H9 (cell line): ENCODE data around the gene CAPN9. TPM values are rescaled to one million over a fixed set of nuclear protein-coding genes. Genes with fewer than 3 reads are reported as not detected.

Experiments
- DNase-seq: peaks from one replicate; pipeline ENCODE4 v3.0.0-alpha.2; 2017
- H2AFZ ChIP-seq: one replicate; pipeline ENCODE4 v1.6.1; 2013; ENCODE audit warnings: mild to moderate bottlenecking, low read length, control low read depth, moderate library complexity
- H2AK5ac ChIP-seq: 2 replicates; pipeline ENCODE4 v1.6.1; 2013; ENCODE audit warnings: low read length, control low read depth, mixed read lengths; ENCODE audit not compliant: insufficient read length
- H2BK120ac ChIP-seq: one replicate; pipeline ENCODE4 v1.6.1; 2013; ENCODE audit warnings: low read depth, mild to moderate bottlenecking, low read length, control low read depth, inconsistent platforms; ENCODE audit not compliant: poor library complexity, severe bottlenecking
- H2BK12ac ChIP-seq: 2 replicates; pipeline ENCODE4 v1.6.1; 2013; ENCODE audit warnings: low read length, control low read depth, mixed read lengths, low read depth; ENCODE audit not compliant: insufficient read length
- H2BK15ac ChIP-seq: 2 replicates; pipeline ENCODE4 v1.6.1; 2013; ENCODE audit warnings: low read depth, low read length, control low read depth
- H2BK20ac ChIP-seq: one replicate; pipeline ENCODE4 v1.6.1; 2013; ENCODE audit warnings: low read depth, mild to moderate bottlenecking, low read length, control low read depth, inconsistent platforms; ENCODE audit not compliant: poor library complexity, severe bottlenecking
- H2BK5ac ChIP-seq: 2 replicates; pipeline ENCODE4 v1.6.1; 2013; ENCODE audit warnings: low read length, control low read depth, mixed read lengths; ENCODE audit not compliant: insufficient read length
- H3K14ac ChIP-seq: 2 replicates; pipeline ENCODE4 v1.6.1; 2013; ENCODE audit warnings: low read length, control low read depth; ENCODE audit not compliant: insufficient read depth
- H3K18ac ChIP-seq: 2 replicates; pipeline ENCODE4 v1.6.1; 2013; ENCODE audit warnings: low read depth, mild to moderate bottlenecking, mixed read lengths, low read length, control low read depth; ENCODE audit not compliant: insufficient read length
- H3K23ac ChIP-seq: 2 replicates; pipeline ENCODE4 v1.6.1; 2013; ENCODE audit warnings: low read length, control low read depth, mixed read lengths, low read depth; ENCODE audit not compliant: insufficient read length
- H3K23me2 ChIP-seq: 2 replicates; pipeline ENCODE4 v1.6.1; 2013; ENCODE audit warnings: low read depth, mild to moderate bottlenecking, mixed read lengths, low read length, control low read depth; ENCODE audit not compliant: insufficient read length, poor library complexity, severe bottlenecking
- H3K27ac ChIP-seq: 2 replicates; pipeline ENCODE4 v1.5.1; 2013; ENCODE audit warnings: low read length, control low read depth, mixed read lengths, low read depth; ENCODE audit not compliant: insufficient read length
- H3K27me3 ChIP-seq: 2 replicates; pipeline ENCODE4 v1.6.1; 2013; ENCODE audit warnings: low read length, control low read depth, inconsistent platforms; ENCODE audit not compliant: insufficient read depth
- H3K4ac ChIP-seq: 2 replicates; pipeline ENCODE4 v1.6.1; 2013; ENCODE audit warnings: low read depth, mild to moderate bottlenecking, control low read depth, inconsistent platforms, low read length, moderate library complexity
- H3K4me1 ChIP-seq: 2 replicates; pipeline ENCODE4 v1.6.1; 2013; ENCODE audit warnings: low read length, control low read depth, inconsistent platforms; ENCODE audit not compliant: insufficient read depth
- H3K4me2 ChIP-seq: 2 replicates; pipeline ENCODE4 v1.6.1; 2013; ENCODE audit warnings: low read length, control low read depth, mixed read lengths; ENCODE audit not compliant: insufficient read length, insufficient read depth
- H3K56ac ChIP-seq: 2 replicates; pipeline ENCODE4 v1.6.1; 2013; ENCODE audit warnings: low read depth, mild to moderate bottlenecking, mixed read lengths, low read length, control low read depth; ENCODE audit not compliant: insufficient read length
- H3K79me1 ChIP-seq: 2 replicates; pipeline ENCODE4 v1.6.1; 2013; ENCODE audit warnings: low read depth, mild to moderate bottlenecking, moderate library complexity, low read length, control low read depth, inconsistent platforms; ENCODE audit not compliant: insufficient read depth, poor library complexity, severe bottlenecking
- H3K79me2 ChIP-seq: 2 replicates; pipeline ENCODE4 v1.6.1; 2013; ENCODE audit warnings: low read length, control low read depth, inconsistent platforms; ENCODE audit not compliant: insufficient read depth
- H3K9ac ChIP-seq: 2 replicates; pipeline ENCODE4 v1.6.1; 2013; ENCODE audit warnings: low read length, control low read depth, mixed read lengths; ENCODE audit not compliant: insufficient read length; ENCODE audit errors: extremely low read depth
- H3K9me3 ChIP-seq: one replicate; pipeline ENCODE4 v1.6.1; 2013; ENCODE audit warnings: low read depth, low read length, inconsistent platforms; ENCODE audit not compliant: control insufficient read depth
- H3T11ph ChIP-seq: one replicate; pipeline ENCODE4 v1.6.1; 2013; ENCODE audit warnings: mild to moderate bottlenecking, low read length, control low read depth, inconsistent platforms
- H4K20me1 ChIP-seq: one replicate; pipeline ENCODE4 v1.6.1; 2013; ENCODE audit not compliant: control insufficient read depth, insufficient read length, insufficient read depth
- H4K5ac ChIP-seq: 2 replicates; pipeline ENCODE4 v1.6.1; 2013; ENCODE audit warnings: low read depth, mild to moderate bottlenecking, mixed read lengths, low read length, control low read depth; ENCODE audit not compliant: insufficient read length
- H4K8ac ChIP-seq: replicated peaks from 2 replicates; pipeline ENCODE4 v1.6.1; 2013; ENCODE audit warnings: low read length, control low read depth, mixed read lengths, low read depth; ENCODE audit not compliant: insufficient read length
- H4K91ac ChIP-seq: 2 replicates; pipeline ENCODE4 v1.6.1; 2013; ENCODE audit warnings: low read depth, mild to moderate bottlenecking, moderate library complexity, mixed read lengths, low read length, control low read depth; ENCODE audit not compliant: insufficient read length
- H3K27ac Mint-ChIP-seq, 3 experiments: 2 replicates in 2 of 3; 3 replicates in 1 of 3; pipeline ENCODE4 v1.8.0; 2020 to 2021; ENCODE audit warnings: mixed read lengths in 3 of 3, mild to moderate bottlenecking in 1 of 3, moderate library complexity in 1 of 3
- H3K27me3 Mint-ChIP-seq: 2 replicates; pipeline ENCODE4 v1.8.0; 2021; ENCODE audit warnings: low read depth, mild to moderate bottlenecking, moderate library complexity, mixed read lengths
- H3K36me3 Mint-ChIP-seq, 3 experiments: 2 replicates in 2 of 3; 3 replicates in 1 of 3; pipeline ENCODE4 v1.8.0; 2020 to 2021; ENCODE audit warnings: low read depth in 3 of 3, mixed read lengths in 3 of 3; ENCODE audit not compliant: insufficient read depth in 1 of 3
- H3K4me1 Mint-ChIP-seq, 2 experiments: 2 replicates each; pipeline ENCODE4 v1.8.0; 2020; ENCODE audit warnings: mixed read lengths in 2 of 2
- H3K4me3 Mint-ChIP-seq, 2 experiments: 2 replicates in 1 of 2; 3 replicates in 1 of 2; pipeline ENCODE4 v1.8.0; 2020 to 2021; ENCODE audit warnings: mild to moderate bottlenecking in 2 of 2, mixed read lengths in 2 of 2, moderate library complexity in 1 of 2
- H3K9me3 Mint-ChIP-seq, 2 experiments: 2 replicates in 1 of 2; 3 replicates in 1 of 2; pipeline ENCODE4 v1.8.0; 2020; ENCODE audit warnings: mild to moderate bottlenecking in 2 of 2, mixed read lengths in 2 of 2, moderate library complexity in 1 of 2
- WGBS: extraction: QIAGEN DNeasy Blood & Tissue Kit; methylation state at CpG from one replicate; pipeline ENCODE4 v1.1.7; 2013; ENCODE audit warnings: missing lambda C conversion rate, low lambda C conversion rate, mixed read lengths; ENCODE audit not compliant: insufficient read length; ENCODE audit errors: extremely low coverage; 5-methylcytosine and 5-hydroxymethylcytosine counted together
- total RNA-seq: library from RNA; stranded (reverse); gene quantifications from 2 replicates; pipeline ENCODE4 v1.2.1, GENCODE V29; 2021
- TF ChIP-seq, protein P1 (sequence below): fragments of 200-600 bp; sonication (generic); conservative IDR thresholded peaks from 3 replicates; pipeline ENCODE4 v1.8.0; 2021; ENCODE audit warnings: antibody characterized with exemption, mild to moderate bottlenecking

The CAPN9 gene
- total RNA-seq, 1 experiment from 2014 or later: 0.22 TPM

DNA sequence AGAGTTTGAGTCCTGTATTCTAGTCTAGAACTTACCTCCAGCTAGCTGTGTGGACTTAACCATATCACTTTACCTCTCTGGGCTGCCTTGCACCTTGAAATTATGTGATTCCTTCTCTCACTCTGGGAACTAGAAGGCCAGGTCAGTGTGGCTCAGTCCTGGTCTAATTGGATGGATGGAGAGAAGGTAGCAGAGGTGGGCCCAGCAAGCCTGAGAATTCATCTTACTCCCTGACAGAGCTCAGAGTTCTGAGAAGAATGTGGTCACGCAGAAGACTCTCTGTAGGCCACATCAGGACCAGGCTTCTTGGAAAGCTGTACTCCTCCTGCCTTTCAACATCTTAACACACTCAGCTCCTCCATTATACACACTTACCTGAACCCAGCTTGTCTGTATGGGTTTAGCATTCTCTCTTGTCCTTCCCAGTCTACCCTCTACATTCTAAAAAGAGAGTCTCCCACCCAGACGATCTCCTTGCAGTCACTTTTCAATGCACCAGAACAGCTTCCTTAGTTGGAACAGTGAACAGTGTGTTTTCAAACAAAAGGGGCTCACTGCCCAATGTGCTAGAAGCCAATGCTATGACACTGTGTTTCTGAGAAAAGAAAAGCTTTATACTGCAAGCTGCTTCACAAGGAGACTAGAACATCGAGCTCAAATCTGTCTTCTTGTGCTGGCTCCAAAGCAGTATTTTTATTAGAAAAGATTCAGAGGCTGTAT lies 60.5 kb downstream of the CAPN9 start:
- H3K36me3 Mint-ChIP-seq: peaks cover 0 to 5% (median 0%) of the 10 kb centered on the region in 3 experiments; a peak in 2 of 7 replicates
- H2BK12ac ChIP-seq: no peak overlapping the region
- H3K4me1 ChIP-seq: no peaks in the 10 kb centered on the region
- H3K79me1 ChIP-seq: no peaks in the 10 kb centered on the region
- no peak overlapping the region for H3K23ac ChIP-seq
- no peak overlapping the region for H2BK20ac ChIP-seq
- H3K27ac Mint-ChIP-seq: no peak overlapping the region
- H3K4me1 Mint-ChIP-seq: 0 out of 4 replicates have a peak, but pooled peaks cover 0 to 3% of the 10 kb centered on the region in 2 experiments
- no peaks in the 10 kb centered on the region for H3K23me2 ChIP-seq
- no peak overlapping the region for H3K4ac ChIP-seq
- no peaks in the 10 kb centered on the region; the same call in 1 of the 2 replicates for H3K27me3 ChIP-seq
- H3T11ph ChIP-seq: no peak overlapping the region
- H4K5ac ChIP-seq: no peak overlapping the region
- H4K91ac ChIP-seq: no peak overlapping the region
- H3K4me2 ChIP-seq: no peak overlapping the region
- H4K8ac ChIP-seq: no peak overlapping the region
- peaks cover 5 to 6% of the 10 kb centered on the region in 2 experiments for H3K9me3 Mint-ChIP-seq
- H4K20me1 ChIP-seq: no peaks in the 10 kb centered on the region
- no peak overlapping the region for H3K56ac ChIP-seq
- no peak overlapping the region for H2BK5ac ChIP-seq
- H2BK15ac ChIP-seq: no peak overlapping the region
- H3K9me3 ChIP-seq: no peaks in the 10 kb centered on the region
- DNase-seq: no peak
- H2AFZ ChIP-seq: no peak overlapping the region
- H2AK5ac ChIP-seq: no peak overlapping the region
- WGBS: no CpG with 5 or more reads among the region's 3 CpGs
- H3K9ac ChIP-seq: no peak overlapping the region
- H3K18ac ChIP-seq: no peak overlapping the region
- H3K4me3 Mint-ChIP-seq: no peak overlapping the region
- TF ChIP-seq, protein P1, sequence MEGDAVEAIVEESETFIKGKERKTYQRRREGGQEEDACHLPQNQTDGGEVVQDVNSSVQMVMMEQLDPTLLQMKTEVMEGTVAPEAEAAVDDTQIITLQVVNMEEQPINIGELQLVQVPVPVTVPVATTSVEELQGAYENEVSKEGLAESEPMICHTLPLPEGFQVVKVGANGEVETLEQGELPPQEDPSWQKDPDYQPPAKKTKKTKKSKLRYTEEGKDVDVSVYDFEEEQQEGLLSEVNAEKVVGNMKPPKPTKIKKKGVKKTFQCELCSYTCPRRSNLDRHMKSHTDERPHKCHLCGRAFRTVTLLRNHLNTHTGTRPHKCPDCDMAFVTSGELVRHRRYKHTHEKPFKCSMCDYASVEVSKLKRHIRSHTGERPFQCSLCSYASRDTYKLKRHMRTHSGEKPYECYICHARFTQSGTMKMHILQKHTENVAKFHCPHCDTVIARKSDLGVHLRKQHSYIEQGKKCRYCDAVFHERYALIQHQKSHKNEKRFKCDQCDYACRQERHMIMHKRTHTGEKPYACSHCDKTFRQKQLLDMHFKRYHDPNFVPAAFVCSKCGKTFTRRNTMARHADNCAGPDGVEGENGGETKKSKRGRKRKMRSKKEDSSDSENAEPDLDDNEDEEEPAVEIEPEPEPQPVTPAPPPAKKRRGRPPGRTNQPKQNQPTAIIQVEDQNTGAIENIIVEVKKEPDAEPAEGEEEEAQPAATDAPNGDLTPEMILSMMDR: no peak
- no peak overlapping the region for H3K14ac ChIP-seq
- H3K79me2 ChIP-seq: no peaks in the 10 kb centered on the region
- H3K27ac ChIP-seq: no peak overlapping the region
- no peak overlapping the region for H2BK120ac ChIP-seq
- peaks cover 69% of the 10 kb centered on the region for H3K27me3 Mint-ChIP-seq
